ENCODE results near the gene SYT2. TPM values are rescaled to one million over a fixed set of nuclear protein-coding genes. Genes with fewer than 3 reads are reported as not detected.

Gene SYT2
- total and polyA plus RNA-seq, 7 donors = 0.10 to 0.16 TPM; not detected in 5

DNA sequence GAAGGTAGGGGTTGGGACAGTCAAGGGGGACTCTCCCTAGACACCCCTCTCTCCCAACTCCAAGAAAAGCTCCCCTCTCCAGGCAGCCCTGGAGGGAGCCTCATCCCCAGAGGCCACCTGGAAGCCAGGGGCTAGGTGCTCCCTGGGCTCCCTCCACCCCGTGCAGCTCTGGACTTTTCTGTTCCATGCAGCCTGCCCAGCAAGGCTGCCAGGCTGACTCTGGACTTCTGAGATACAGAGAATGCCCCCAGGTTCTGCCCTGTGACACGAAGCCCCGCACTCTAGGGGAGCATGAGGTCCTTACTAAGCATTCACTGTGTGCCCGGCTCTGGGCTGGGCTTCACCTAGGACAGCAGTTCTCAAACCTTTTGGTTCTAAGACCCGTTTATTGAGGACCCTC lies 10.2 kb downstream of the SYT2 start:
- Histone ChIP-seq H3K4me1 (no peaks in the 10 kb centered on the region), H3K27ac (no peak overlapping the region), H3K36me3 (no peaks in the 10 kb centered on the region), H3K27me3 (peaks cover 0 to 51% (median 5%) of the 10 kb centered on the region in 3 donors), H3K9me3 (no peaks in the 10 kb centered on the region), H3K4me3 (no peak overlapping the region)
- intact Hi-C loops (cut with DNase I) = no loop called here
- DNase-seq = no peak
- TF ChIP-seq POLR2A (IDR thresholded peaks at IDR 0.05) (no peak), EP300 (IDR thresholded peaks at IDR 0.05) (no peak), CTCF (IDR thresholded peaks at IDR 0.05) (no peak), POLR2AphosphoS5 (IDR thresholded peaks at IDR 0.05) (no peak)
- 78 to 84% methylated on average over 5 of the region's 5 CpGs for WGBS, 2 donors

DNA sequence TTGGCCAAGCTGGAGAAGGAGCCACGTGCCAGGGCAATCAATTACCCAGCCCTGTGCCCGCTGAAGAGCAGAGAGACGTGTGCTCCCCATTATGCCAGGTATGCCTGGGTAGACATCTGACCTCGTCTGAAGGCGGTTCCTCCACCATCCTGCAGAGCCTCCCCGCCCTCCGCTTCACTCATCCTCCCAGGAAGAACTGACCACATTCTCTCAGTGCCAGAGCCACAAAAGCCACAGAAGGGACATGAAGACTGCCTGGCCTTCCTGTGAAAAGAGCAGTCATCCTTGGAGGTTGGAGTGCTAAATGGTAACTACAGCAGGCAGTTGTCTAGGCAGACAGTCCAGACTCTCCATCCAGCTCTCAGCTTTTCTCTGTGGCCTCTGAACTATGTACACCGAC lies 12.0 kb downstream of the SYT2 start:
- no peak overlapping the region for H3K27ac ChIP-seq
- H3K27me3 ChIP-seq = peaks cover 0 to 47% (median 0%) of the 10 kb centered on the region in 3 donors
- H3K4me1 ChIP-seq = no peaks in the 10 kb centered on the region
- H3K9me3 ChIP-seq = no peaks in the 10 kb centered on the region
- TF ChIP-seq POLR2AphosphoS5 (IDR thresholded peaks at IDR 0.05) (no peak), EP300 (IDR thresholded peaks at IDR 0.05) (no peak)
- no peaks in the 10 kb centered on the region for H3K36me3 ChIP-seq
- 54 to 79% methylated on average over 8 of the region's 8 CpGs for WGBS, 2 donors
- no peak for DNase-seq
- intact Hi-C loops (cut with DNase I) = no loop called here
- no peak overlapping the region for H3K4me3 ChIP-seq

- intact Hi-C loops (cut with DNase I) = no loop called here
- no peak overlapping the region for H3K27ac ChIP-seq
- H3K4me1 ChIP-seq = no peaks in the 10 kb centered on the region
- H3K4me3 ChIP-seq = no peak overlapping the region
- no peak for DNase-seq
- no peaks in the 10 kb centered on the region for H3K9me3 ChIP-seq
- H3K27me3 ChIP-seq = peaks cover 0 to 38% (median 0%) of the 10 kb centered on the region in 3 donors
- 16 to 58% methylated on average over 6 of the region's 6 CpGs for WGBS, 2 donors
- no peak for TF ChIP-seq CTCF (IDR thresholded peaks at IDR 0.05)
- TF ChIP-seq POLR2A (IDR thresholded peaks at IDR 0.05) = no peak
- TF ChIP-seq EP300 (IDR thresholded peaks at IDR 0.05) = no peak
- TF ChIP-seq POLR2AphosphoS5 (IDR thresholded peaks at IDR 0.05) = no peak
- H3K36me3 ChIP-seq = no peaks in the 10 kb centered on the region
Measured at GRCh38 chr1:202697038-202697437, 13.2 kb downstream of the SYT2 start.

- no peaks in the 10 kb centered on the region for H3K36me3 ChIP-seq
- H3K4me3 ChIP-seq = no peak overlapping the region
- no peak overlapping the region for H3K27ac ChIP-seq
- 21 to 59% methylated on average over 5 of the region's 5 CpGs for WGBS, 2 donors
- DNase-seq = no peak
- no peak for TF ChIP-seq EP300 (IDR thresholded peaks at IDR 0.05)
- no peak for TF ChIP-seq POLR2AphosphoS5 (IDR thresholded peaks at IDR 0.05)
- TF ChIP-seq CTCF (IDR thresholded peaks at IDR 0.05) = no peak
- TF ChIP-seq POLR2A (IDR thresholded peaks at IDR 0.05) = no peak
- intact Hi-C loops (cut with DNase I) = no loop called here
- no peaks in the 10 kb centered on the region for H3K4me1 ChIP-seq
- peaks cover 0 to 41% (median 0%) of the 10 kb centered on the region in 3 donors for H3K27me3 ChIP-seq
- H3K9me3 ChIP-seq = no peaks in the 10 kb centered on the region
Measured at GRCh38 chr1:202694314-202694713, 15.9 kb downstream of the SYT2 start.

DNA sequence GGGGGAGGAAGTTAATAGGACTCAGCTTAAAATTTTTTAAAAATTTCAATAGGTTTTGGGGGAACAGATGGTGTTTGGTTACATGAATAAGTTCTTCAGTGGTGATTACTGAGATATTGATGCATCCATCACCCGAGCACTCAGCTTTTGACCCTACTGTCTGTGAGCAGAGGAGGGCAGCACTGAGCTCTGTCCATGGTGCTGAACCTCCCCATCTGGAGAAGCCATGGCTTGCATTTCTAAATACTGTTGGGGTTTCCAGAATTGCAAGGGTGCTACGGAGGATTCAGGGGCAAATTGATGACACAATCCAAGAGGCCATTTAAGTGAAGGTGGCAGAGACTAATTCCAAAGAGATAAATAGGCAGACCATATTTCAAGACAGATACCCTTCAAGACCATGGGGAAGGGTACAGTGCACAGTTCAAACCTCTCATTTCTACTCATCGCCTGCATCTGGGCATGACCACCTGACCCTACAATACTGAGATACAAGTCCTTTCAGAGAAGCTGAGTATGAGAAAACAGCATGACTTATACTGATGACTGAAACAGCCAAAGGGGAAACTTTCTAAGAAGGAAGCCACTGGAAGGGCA lies 17.2 kb downstream of the SYT2 start:
- H3K27me3 ChIP-seq = peaks cover 0 to 48% (median 5%) of the 10 kb centered on the region in 3 donors

More for the DNA sequence above, 17.2 kb downstream of the SYT2 start:
- H3K4me3 ChIP-seq = no peak overlapping the region
- no peaks in the 10 kb centered on the region for H3K9me3 ChIP-seq
- no peak for DNase-seq
- H3K36me3 ChIP-seq = no peaks in the 10 kb centered on the region
- no peak overlapping the region for H3K27ac ChIP-seq
- no peaks in the 10 kb centered on the region for H3K4me1 ChIP-seq
- 34 to 37% methylated on average over 3 of the region's 3 CpGs for WGBS, 2 donors
- TF ChIP-seq POLR2AphosphoS5 (IDR thresholded peaks at IDR 0.05) = no peak
- TF ChIP-seq CTCF (IDR thresholded peaks at IDR 0.05) = peak in 1 of 4 experiments; percentile 41
- no peak for TF ChIP-seq EP300 (IDR thresholded peaks at IDR 0.05)
- TF ChIP-seq POLR2A (IDR thresholded peaks at IDR 0.05) = no peak
- intact Hi-C loops (cut with DNase I) = no loop called here
